HCT116 (cell line): Measurements from ENCODE around the gene SUGCT. TPM values are rescaled to one million over a fixed set of nuclear protein-coding genes. Genes with fewer than 3 reads are reported as not detected.

Experiments
- ATAC-seq: fragments of 200-7000 bp; cut with Tn5 transposase; 2 replicates; pipeline ENCODE4 v1.9.1; 2020; ENCODE audit warnings: mild to moderate bottlenecking, moderate library complexity
- BruUV-seq: library from RNA; stranded (reverse); fragments of 400-500 nt; replicated peaks from 2 replicates; lab custom pipeline; 2021; lab: Mats Ljungman, UMichigan
- CTCF ChIA-PET: fragments of 300-600 bp; sonication (Branson Sonifier 250); formaldehyde crosslinking; loops from one replicate; lab custom pipeline; 2021; ENCODE audit warnings: antibody characterized with exemption; lab: Charles Lee
- POLR2A ChIA-PET: fragments of 300-600, 350-600 bp; sonication (Branson Sonifier 250); formaldehyde crosslinking; loops from one replicate; lab custom pipeline; 2021; ENCODE audit warnings: antibody characterized with exemption; lab: Charles Lee
- RAD21 ChIA-PET, 2 experiments: fragments of 300-600 bp; sonication (Branson Sonifier 250); formaldehyde crosslinking; loops; one replicate each; lab custom pipeline; 2023; ENCODE audit warnings: low total read pairs in 2 of 2; ENCODE audit not compliant: uncharacterized antibody in 2 of 2, unreplicated experiment in 2 of 2, low non-redundant PET in 1 of 2; lab: Charles Lee
- DNase-seq: peaks from one replicate; pipeline ENCODE4 v3.0.0-alpha.2; 2010; ENCODE audit warnings: low read depth, low spot score
- H2AFZ ChIP-seq: fragments of 200-600 bp; shearing (Covaris generic), sonication (generic); 2 replicates; pipeline ENCODE4 v1.6.1; 2017; ENCODE audit warnings: low read depth, mixed run types, mixed read lengths, antibody characterized with exemption, low read length; ENCODE audit not compliant: poor library complexity, severe bottlenecking
- H3K27ac ChIP-seq: 2 replicates; pipeline ENCODE4 v1.5.1; 2012; ENCODE audit warnings: low read depth, low read length
- H3K27me3 ChIP-seq: fragments of 200-600 bp; sonication (generic); 2 replicates; pipeline ENCODE4 v1.6.1; 2016; ENCODE audit warnings: mixed run types, low read length, mixed read lengths; ENCODE audit not compliant: insufficient read depth
- H3K36me3 ChIP-seq, 2 experiments: fragments of 200-500 bp in 1 of 2; fragments of 200-600 bp in 1 of 2; sonication (Bioruptor generic) in 1 of 2; sonication (generic) in 1 of 2; 2 replicates each; pipeline versions ENCODE4 v1.5.1 to v1.6.1; 2014 to 2016; ENCODE audit warnings: low read length in 2 of 2, inconsistent platforms in 1 of 2, mixed read lengths in 1 of 2, mixed run types in 1 of 2; ENCODE audit not compliant: insufficient read depth in 2 of 2, control insufficient read depth in 1 of 2
- H3K4me1 ChIP-seq, 2 experiments: fragments of 200-600 bp in 1 of 2; sonication (generic) in 1 of 2; 2 replicates each; pipeline versions ENCODE4 v1.5.1 to v1.6.1; 2012 to 2017; ENCODE audit warnings: low read length in 2 of 2, inconsistent platforms in 1 of 2, mild to moderate bottlenecking in 1 of 2, mixed read lengths in 1 of 2, mixed run types in 1 of 2, moderate library complexity in 1 of 2; ENCODE audit not compliant: insufficient read depth in 2 of 2, control insufficient read depth in 1 of 2
- H3K4me2 ChIP-seq: fragments of 200-600 bp; sonication (generic); 2 replicates; pipeline ENCODE4 v1.6.1; 2017; ENCODE audit warnings: mixed run types, low read length, mixed read lengths
- H3K4me3 ChIP-seq, 2 experiments: fragments of 200-600 bp in 1 of 2; sonication (generic) in 1 of 2; replicated peaks in 1 of 2; 2 replicates each; pipeline ENCODE4 v1.5.1; 2011 to 2016; ENCODE audit warnings: low read length in 2 of 2, control low read depth in 1 of 2, low read depth in 1 of 2, mild to moderate bottlenecking in 1 of 2, mixed read lengths in 1 of 2, mixed run types in 1 of 2
- H3K79me2 ChIP-seq: fragments of 200-600 bp; sonication (generic); 2 replicates; pipeline ENCODE4 v1.6.1; 2017; ENCODE audit warnings: mild to moderate bottlenecking, mixed run types, low read length, moderate library complexity, mixed read lengths; ENCODE audit not compliant: insufficient read depth
- H3K9ac ChIP-seq: fragments of 200-600 bp; sonication (generic); 2 replicates; pipeline ENCODE4 v1.6.1; 2016; ENCODE audit warnings: low read length, mixed read lengths
- H3K9me2 ChIP-seq: fragments of 200-600 bp; sonication (generic), shearing (Covaris generic); 2 replicates; pipeline ENCODE4 v1.6.1; 2017; ENCODE audit warnings: mixed run types, mild to moderate bottlenecking, moderate library complexity; ENCODE audit not compliant: insufficient read depth
- H3K9me3 ChIP-seq, 2 experiments: fragments of 200-500 bp in 1 of 2; fragments of 200-600 bp in 1 of 2; sonication (Bioruptor generic) in 1 of 2; sonication (generic) in 1 of 2; 2 replicates each; pipeline ENCODE4 v1.6.1; 2014 to 2017; ENCODE audit warnings: low read length in 2 of 2, mixed read lengths in 2 of 2, inconsistent platforms in 1 of 2, low read depth in 1 of 2, mild to moderate bottlenecking in 1 of 2, mixed run types in 1 of 2, moderate library complexity in 1 of 2; ENCODE audit not compliant: control insufficient read depth in 1 of 2, insufficient read depth in 1 of 2
- H4K20me1 ChIP-seq: fragments of 200-600 bp; sonication (generic), shearing (Covaris generic); 2 replicates; pipeline ENCODE4 v1.6.1; 2017; ENCODE audit warnings: mixed run types, mild to moderate bottlenecking, moderate library complexity; ENCODE audit not compliant: insufficient read depth
- CEBPB ChIP-seq: IDR thresholded peaks from 2 replicates; pipeline ENCODE4 v1.6.1; 2012; ENCODE audit warnings: low read depth
- CTCF ChIP-seq, 3 experiments: fragments of 200-600 bp in 1 of 3; sonication (generic) in 1 of 3; IDR thresholded peaks in 2 of 3; conservative IDR thresholded peaks in 1 of 3; 2 replicates each; pipeline ENCODE4 v1.5.1; 2012 to 2017; ENCODE audit warnings: low read depth in 2 of 3, low read length in 2 of 3, antibody characterized with exemption in 1 of 3, borderline replicate concordance in 1 of 3, control low read depth in 1 of 3, mild to moderate bottlenecking in 1 of 3, mixed read lengths in 1 of 3, mixed run types in 1 of 3, moderate library complexity in 1 of 3; ENCODE audit not compliant: insufficient read depth in 1 of 3
- EGR1 ChIP-seq: IDR thresholded peaks from 2 replicates; pipeline ENCODE4 v1.6.1; 2012; ENCODE audit warnings: low read depth
- ELF1 ChIP-seq: IDR thresholded peaks from 2 replicates; pipeline ENCODE4 v1.6.1; 2012; ENCODE audit warnings: low read depth, borderline replicate concordance
- EZH2 ChIP-seq: fragments of 200-600 bp; sonication (generic); IDR thresholded peaks from 2 replicates; pipeline ENCODE4 v1.6.1; 2017; ENCODE audit warnings: antibody characterized with exemption, mixed run types
- EZH2phosphoT487 ChIP-seq: fragments of 200-600 bp; IDR thresholded peaks from 2 replicates; pipeline ENCODE4 v1.6.1; 2018; ENCODE audit warnings: antibody characterized with exemption, borderline replicate concordance
- FOSL1 ChIP-seq: IDR thresholded peaks from 2 replicates; pipeline ENCODE4 v1.6.1; 2012; ENCODE audit warnings: low read depth
- JUND ChIP-seq: IDR thresholded peaks from 2 replicates; pipeline ENCODE4 v1.6.1; 2012
- POLR2AphosphoS5 ChIP-seq: IDR thresholded peaks from 2 replicates; pipeline ENCODE4 v1.6.1; 2011; ENCODE audit warnings: mild to moderate bottlenecking, low read depth, low read length, moderate library complexity
- RAD21 ChIP-seq: IDR thresholded peaks from 2 replicates; pipeline ENCODE4 v1.6.1; 2012; ENCODE audit warnings: low read depth, mild to moderate bottlenecking
- SIN3A ChIP-seq: IDR thresholded peaks from 2 replicates; pipeline ENCODE4 v1.6.1; 2012; ENCODE audit warnings: low read depth
- SRF ChIP-seq: IDR thresholded peaks from 2 replicates; pipeline ENCODE4 v1.6.1; 2012; ENCODE audit warnings: low read depth
- TCF7L2 ChIP-seq: IDR thresholded peaks from 2 replicates; pipeline ENCODE4 v1.7.0; 2011; ENCODE audit warnings: borderline replicate concordance, inconsistent platforms; ENCODE audit not compliant: insufficient read depth, insufficient read length; ENCODE audit errors: extremely low read depth
- YY1 ChIP-seq: IDR thresholded peaks from 2 replicates; pipeline ENCODE4 v1.6.1; 2011; ENCODE audit warnings: low read length, low read depth, moderate library complexity, mild to moderate bottlenecking; ENCODE audit not compliant: insufficient replicate concordance; ENCODE audit errors: extremely low read depth
- ZNF274 ChIP-seq: fragments of 200-500 bp; sonication (Bioruptor generic); IDR thresholded peaks from 2 replicates; pipeline ENCODE4 v1.6.1; 2014; ENCODE audit warnings: mild to moderate bottlenecking, low read depth, low read length, inconsistent platforms
- intact Hi-C: fragments of 100-400 bp; cut with micrococcal nuclease; formaldehyde crosslinking; loops from 2 replicates; pipeline ENCODE4 v1.10.0; 2022
- total RNA-seq: library from RNA; stranded (reverse); gene quantifications from one replicate; pipeline ENCODE4 v1.2.1, GENCODE V29; 2021; ENCODE audit not compliant: unreplicated experiment
- TF ChIP-seq, protein P1 (sequence below): IDR thresholded peaks from 2 replicates; pipeline ENCODE4 v1.6.1; 2012; ENCODE audit warnings: low read depth
- TF ChIP-seq, protein P2 (sequence below): IDR thresholded peaks from 2 replicates; pipeline ENCODE4 v1.6.1; 2011; ENCODE audit warnings: mild to moderate bottlenecking, low read length, moderate library complexity; ENCODE audit not compliant: insufficient replicate concordance; ENCODE audit errors: extremely low read depth

The SUGCT gene
- total RNA-seq, 1 experiment from 2014 or later, result 4.4 TPM

GRCh38 chr7:40761762-40762560, 627.2 kb downstream of the SUGCT start:
- H3K27me3 ChIP-seq, result peaks cover 3% of the 10 kb centered on the region
- no peaks in the 10 kb centered on the region for H3K79me2 ChIP-seq
- H3K27ac ChIP-seq, result no peak overlapping the region
- ATAC-seq (no peak), DNase-seq (no peak)
- H3K36me3 ChIP-seq, result no peaks in the 10 kb centered on the region
- intact Hi-C loops, result no loop called here
- no peaks in the 10 kb centered on the region for H3K9me2 ChIP-seq
- H2AFZ ChIP-seq, result no peak overlapping the region
- H3K4me3 ChIP-seq, result no peak overlapping the region
- no peak for TF ChIP-seq EGR1
- TF ChIP-seq, protein P1, sequence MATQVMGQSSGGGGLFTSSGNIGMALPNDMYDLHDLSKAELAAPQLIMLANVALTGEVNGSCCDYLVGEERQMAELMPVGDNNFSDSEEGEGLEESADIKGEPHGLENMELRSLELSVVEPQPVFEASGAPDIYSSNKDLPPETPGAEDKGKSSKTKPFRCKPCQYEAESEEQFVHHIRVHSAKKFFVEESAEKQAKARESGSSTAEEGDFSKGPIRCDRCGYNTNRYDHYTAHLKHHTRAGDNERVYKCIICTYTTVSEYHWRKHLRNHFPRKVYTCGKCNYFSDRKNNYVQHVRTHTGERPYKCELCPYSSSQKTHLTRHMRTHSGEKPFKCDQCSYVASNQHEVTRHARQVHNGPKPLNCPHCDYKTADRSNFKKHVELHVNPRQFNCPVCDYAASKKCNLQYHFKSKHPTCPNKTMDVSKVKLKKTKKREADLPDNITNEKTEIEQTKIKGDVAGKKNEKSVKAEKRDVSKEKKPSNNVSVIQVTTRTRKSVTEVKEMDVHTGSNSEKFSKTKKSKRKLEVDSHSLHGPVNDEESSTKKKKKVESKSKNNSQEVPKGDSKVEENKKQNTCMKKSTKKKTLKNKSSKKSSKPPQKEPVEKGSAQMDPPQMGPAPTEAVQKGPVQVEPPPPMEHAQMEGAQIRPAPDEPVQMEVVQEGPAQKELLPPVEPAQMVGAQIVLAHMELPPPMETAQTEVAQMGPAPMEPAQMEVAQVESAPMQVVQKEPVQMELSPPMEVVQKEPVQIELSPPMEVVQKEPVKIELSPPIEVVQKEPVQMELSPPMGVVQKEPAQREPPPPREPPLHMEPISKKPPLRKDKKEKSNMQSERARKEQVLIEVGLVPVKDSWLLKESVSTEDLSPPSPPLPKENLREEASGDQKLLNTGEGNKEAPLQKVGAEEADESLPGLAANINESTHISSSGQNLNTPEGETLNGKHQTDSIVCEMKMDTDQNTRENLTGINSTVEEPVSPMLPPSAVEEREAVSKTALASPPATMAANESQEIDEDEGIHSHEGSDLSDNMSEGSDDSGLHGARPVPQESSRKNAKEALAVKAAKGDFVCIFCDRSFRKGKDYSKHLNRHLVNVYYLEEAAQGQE, result no peak
- no peak for TF ChIP-seq EZH2
- TF ChIP-seq SIN3A, result no peak
- TF ChIP-seq JUND, result no peak
- no peak for TF ChIP-seq SRF
- TF ChIP-seq YY1, result no peak
- TF ChIP-seq CEBPB, result no peak
- TF ChIP-seq RAD21, result no peak
- no peak for TF ChIP-seq ELF1
- TF ChIP-seq EZH2phosphoT487, result no peak
- TF ChIP-seq FOSL1, result no peak
- no peak for TF ChIP-seq ZNF274
- no peak for TF ChIP-seq TCF7L2
- TF ChIP-seq, protein P2, sequence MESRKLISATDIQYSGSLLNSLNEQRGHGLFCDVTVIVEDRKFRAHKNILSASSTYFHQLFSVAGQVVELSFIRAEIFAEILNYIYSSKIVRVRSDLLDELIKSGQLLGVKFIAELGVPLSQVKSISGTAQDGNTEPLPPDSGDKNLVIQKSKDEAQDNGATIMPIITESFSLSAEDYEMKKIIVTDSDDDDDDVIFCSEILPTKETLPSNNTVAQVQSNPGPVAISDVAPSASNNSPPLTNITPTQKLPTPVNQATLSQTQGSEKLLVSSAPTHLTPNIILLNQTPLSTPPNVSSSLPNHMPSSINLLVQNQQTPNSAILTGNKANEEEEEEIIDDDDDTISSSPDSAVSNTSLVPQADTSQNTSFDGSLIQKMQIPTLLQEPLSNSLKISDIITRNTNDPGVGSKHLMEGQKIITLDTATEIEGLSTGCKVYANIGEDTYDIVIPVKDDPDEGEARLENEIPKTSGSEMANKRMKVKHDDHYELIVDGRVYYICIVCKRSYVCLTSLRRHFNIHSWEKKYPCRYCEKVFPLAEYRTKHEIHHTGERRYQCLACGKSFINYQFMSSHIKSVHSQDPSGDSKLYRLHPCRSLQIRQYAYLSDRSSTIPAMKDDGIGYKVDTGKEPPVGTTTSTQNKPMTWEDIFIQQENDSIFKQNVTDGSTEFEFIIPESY, result no peak
- no peak for TF ChIP-seq POLR2AphosphoS5
- TF ChIP-seq CTCF (IDR thresholded peaks at IDR 0.05 in 2 of 3, conservative IDR thresholded peaks at IDR 0.05 in 1 of 3; ENCODE audit: borderline replicate concordance in 1 of 3, insufficient read depth in 1 of 3, low read depth in 2 of 3, low read length in 2 of 3), result no peak
- no peaks in the 10 kb centered on the region for H4K20me1 ChIP-seq
- H3K9ac ChIP-seq, result no peak overlapping the region
- no peaks in the 10 kb centered on the region for H3K4me1 ChIP-seq
- no peaks in the 10 kb centered on the region for H3K9me3 ChIP-seq
- POLR2A ChIA-PET, result no interaction called here
- no TSS peak for BruUV-seq
- RAD21 ChIA-PET, result no interaction called here
- no peak overlapping the region for H3K4me2 ChIP-seq
- CTCF ChIA-PET, result no interaction called here
